Activated CD8-positive, alpha-beta memory T cell treated with anti-CD3 and anti-CD28 coated beads for 36 hours (primary cell): ENCODE measurements around the gene SPNS1. TPM values are rescaled to one million over a fixed set of nuclear protein-coding genes. Genes with fewer than 3 reads are reported as not detected.
"Not testable (repeated sequence)": the region's sequence is repeated elsewhere in the genome, so short reads cannot be mapped to it uniquely, and the experiment has no call there.

ENCODE experiments used
- CTCF ChIA-PET: fragments of 350-600 bp; sonication (Branson Sonifier 250); formaldehyde crosslinking; loops from one replicate; lab custom pipeline; 2021; ENCODE audit warnings: antibody characterized with exemption; lab: Charles Lee
- POLR2A ChIA-PET: fragments of 350-600 bp; sonication (Branson Sonifier 250); formaldehyde crosslinking; loops from one replicate; lab custom pipeline; 2021; ENCODE audit warnings: antibody characterized with exemption; lab: Charles Lee
- total RNA-seq, 2 experiments: library from RNA; stranded (reverse); gene quantifications; one replicate each; pipeline ENCODE4 v1.2.3, GENCODE V29; 2021

SPNS1 gene
- total RNA-seq: 10 to 100 TPM; 28.5 to 29.0 TPM

DNA sequence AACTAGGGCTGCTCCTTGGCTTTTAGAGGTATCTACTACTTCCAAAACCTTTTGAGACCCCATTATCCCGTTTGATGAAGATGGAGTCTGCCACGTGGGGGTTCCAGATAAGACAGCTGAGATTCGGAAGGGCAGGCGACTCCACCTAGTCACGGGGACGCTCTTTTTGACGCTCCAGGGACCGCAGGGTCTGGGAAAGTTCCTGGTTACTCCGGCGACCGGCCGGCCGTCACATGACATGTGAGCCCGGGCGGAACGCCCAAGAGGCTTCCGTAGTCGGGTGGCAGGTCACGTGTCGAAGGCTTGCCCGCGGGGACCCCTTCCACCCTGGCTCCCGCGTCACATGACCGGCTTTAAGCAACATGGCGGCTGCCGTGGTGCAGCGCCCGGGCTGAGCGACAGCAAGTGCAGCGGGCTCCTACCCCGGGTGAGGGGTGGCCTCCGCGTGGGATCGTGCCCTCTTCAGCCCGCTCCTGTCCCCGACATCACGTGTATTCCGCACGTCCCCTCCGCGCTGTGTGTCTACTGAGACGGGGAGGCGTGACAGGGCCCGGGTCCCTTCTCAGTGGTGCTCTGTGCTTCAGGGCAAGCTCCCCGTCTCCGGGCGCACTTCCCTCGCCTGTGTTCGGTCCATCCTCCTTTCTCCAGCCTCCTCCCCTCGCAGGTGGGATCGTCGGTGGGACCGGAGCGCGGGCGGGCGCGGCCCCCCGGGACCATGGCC, at the start of gene SPNS1:
Gene SPNS1, plus strand, starts transcription at position 342 of the 721 bp plus-strand sequence. Its CDS starts 374 bp downstream, at position 716.
- CTCF ChIA-PET: interaction anchor here (1.6 to 3.4 kb wide), 6 partner anchors 8 to 46 kb away, joined by 5 to 18 read pairs (median 7); partner anchors contain the start of gene LAT
- POLR2A ChIA-PET: interaction anchor here (0.5 to 1.5 kb wide), 6 partner anchors 8 to 152 kb away, joined by 3 to 8 read pairs (median 5); partner anchors contain the start of genes ATXN2L and LAT

GRCh38 chr16:28925386-28926228, 49.0 kb upstream of the SPNS1 start:
- ChIA-PET CTCF (interaction anchor here (1.1 to 2.5 kb wide), 3 partner anchors 20 to 79 kb away, joined by 4 to 12 read pairs (median 8); partner anchors contain the start of gene TUFM), POLR2A (interaction anchor here (0.6 to 2.5 kb wide), 3 partner anchors 63 to 103 kb away, joined by 4 to 8 read pairs (median 7); partner anchors contain the start of genes ATXN2L and SH2B1)

DNA sequence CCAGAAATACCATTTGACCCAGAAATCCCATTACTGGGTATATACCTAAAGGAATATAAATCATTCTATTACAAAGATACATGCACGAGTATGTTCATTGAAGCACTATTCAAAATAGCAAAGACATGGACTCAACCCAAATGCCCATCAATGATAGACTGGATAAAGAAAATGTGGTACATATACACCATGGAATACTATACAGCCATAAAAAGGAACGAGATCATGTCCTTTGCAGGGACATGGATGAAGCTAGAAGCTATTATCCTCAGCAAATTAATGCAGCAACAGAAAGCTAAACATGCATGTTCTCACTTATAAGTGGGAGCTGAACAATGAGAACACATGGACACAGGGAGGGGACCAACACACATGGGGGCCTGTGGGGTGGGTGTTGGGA, 48.3 kb upstream of the SPNS1 start:
- ChIA-PET CTCF (interaction anchor here (0.8 to 1.8 kb wide), 2 partner anchors 19 to 36 kb away, joined by 3 to 8 read pairs; no protein-coding TSS in a partner anchor), POLR2A (interaction anchor here (0.6 to 2.5 kb wide), 2 partner anchors 86 to 103 kb away, joined by 4 to 7 read pairs; partner anchors contain the start of gene ATXN2L)

- ChIA-PET CTCF (no interaction called here), POLR2A (no interaction called here)
These were observed 46.8 kb upstream of the SPNS1 start for GRCh38 chr16:28927815-28928214.

GRCh38 chr16:28930203-28930602, 44.4 kb upstream of the SPNS1 start:
- ChIA-PET POLR2A (no interaction called here), CTCF (interaction anchor here (1.6 kb wide), 1 partner anchor 15 kb away, joined by 3 read pairs; no protein-coding TSS in a partner anchor)

GRCh38 chr16:28930652-28931051, 43.9 kb upstream of the SPNS1 start:
- POLR2A ChIA-PET: no interaction called here
- CTCF ChIA-PET: interaction anchor here (1.6 kb wide), 1 partner anchor 15 kb away, joined by 3 read pairs; no protein-coding TSS in a partner anchor

- CTCF ChIA-PET: interaction anchor here (0.7 to 1.6 kb wide), 2 partner anchors 14 to 110 kb away, joined by 3 read pairs; no protein-coding TSS in a partner anchor
- POLR2A ChIA-PET: no interaction called here
These were observed 42.8 kb upstream of the SPNS1 start, which contains the start of gene CD19 for GRCh38 chr16:28931801-28932225. CD19 (plus strand) TSS chr16:28931971; CDS start chr16:28932001, 30 bp downstream.

DNA sequence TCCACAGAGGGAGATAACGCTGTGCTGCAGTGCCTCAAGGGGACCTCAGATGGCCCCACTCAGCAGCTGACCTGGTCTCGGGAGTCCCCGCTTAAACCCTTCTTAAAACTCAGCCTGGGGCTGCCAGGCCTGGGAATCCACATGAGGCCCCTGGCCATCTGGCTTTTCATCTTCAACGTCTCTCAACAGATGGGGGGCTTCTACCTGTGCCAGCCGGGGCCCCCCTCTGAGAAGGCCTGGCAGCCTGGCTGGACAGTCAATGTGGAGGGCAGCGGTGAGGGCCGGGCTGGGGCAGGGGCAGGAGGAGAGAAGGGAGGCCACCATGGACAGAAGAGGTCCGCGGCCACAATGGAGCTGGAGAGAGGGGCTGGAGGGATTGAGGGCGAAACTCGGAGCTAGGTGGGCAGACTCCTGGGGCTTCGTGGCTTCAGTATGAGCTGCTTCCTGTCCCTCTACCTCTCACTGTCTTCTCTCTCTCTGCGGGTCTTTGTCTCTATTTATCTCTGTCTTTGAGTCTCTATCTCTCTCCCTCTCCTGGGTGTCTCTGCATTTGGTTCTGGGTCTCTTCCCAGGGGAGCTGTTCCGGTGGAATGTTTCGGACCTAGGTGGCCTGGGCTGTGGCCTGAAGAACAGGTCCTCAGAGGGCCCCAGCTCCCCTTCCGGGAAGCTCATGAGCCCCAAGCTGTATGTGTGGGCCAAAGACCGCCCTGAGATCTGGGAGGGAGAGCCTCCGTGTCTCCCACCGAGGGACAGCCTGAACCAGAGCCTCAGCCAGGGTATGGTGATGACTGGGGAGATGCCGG, 42.0 kb upstream of the SPNS1 start:
- POLR2A ChIA-PET: interaction anchor here (1.0 kb wide), 1 partner anchor 111 kb away, joined by 3 read pairs; no protein-coding TSS in a partner anchor
- CTCF ChIA-PET: interaction anchor here (1.2 kb wide), 1 partner anchor 13 kb away, joined by 9 read pairs; no protein-coding TSS in a partner anchor

GRCh38 chr16:28933171-28933570, 41.4 kb upstream of the SPNS1 start:
- ChIA-PET POLR2A (interaction anchor here (1.0 kb wide), 1 partner anchor 112 kb away, joined by 3 read pairs; no protein-coding TSS in a partner anchor), CTCF (interaction anchor here (1.2 kb wide), 1 partner anchor 12 kb away, joined by 9 read pairs; no protein-coding TSS in a partner anchor)

DNA sequence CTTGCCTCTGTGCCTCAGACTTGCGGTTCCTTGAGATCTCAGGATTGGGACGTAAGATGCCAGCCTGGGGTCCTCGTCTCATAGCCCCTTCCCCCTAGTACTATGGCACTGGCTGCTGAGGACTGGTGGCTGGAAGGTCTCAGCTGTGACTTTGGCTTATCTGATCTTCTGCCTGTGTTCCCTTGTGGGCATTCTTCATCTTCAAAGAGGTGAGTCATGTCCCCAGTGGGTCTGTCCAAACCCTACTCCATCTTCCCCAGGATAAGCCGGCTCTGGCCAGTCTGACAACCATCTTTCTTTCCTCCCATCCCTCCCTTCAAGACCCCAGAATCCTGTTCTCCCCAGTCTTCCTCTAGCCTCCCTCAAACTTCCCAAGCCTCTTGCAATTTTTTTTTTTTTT, 39.2 kb upstream of the SPNS1 start:
- CTCF ChIA-PET: no interaction called here
- POLR2A ChIA-PET: no interaction called here

DNA sequence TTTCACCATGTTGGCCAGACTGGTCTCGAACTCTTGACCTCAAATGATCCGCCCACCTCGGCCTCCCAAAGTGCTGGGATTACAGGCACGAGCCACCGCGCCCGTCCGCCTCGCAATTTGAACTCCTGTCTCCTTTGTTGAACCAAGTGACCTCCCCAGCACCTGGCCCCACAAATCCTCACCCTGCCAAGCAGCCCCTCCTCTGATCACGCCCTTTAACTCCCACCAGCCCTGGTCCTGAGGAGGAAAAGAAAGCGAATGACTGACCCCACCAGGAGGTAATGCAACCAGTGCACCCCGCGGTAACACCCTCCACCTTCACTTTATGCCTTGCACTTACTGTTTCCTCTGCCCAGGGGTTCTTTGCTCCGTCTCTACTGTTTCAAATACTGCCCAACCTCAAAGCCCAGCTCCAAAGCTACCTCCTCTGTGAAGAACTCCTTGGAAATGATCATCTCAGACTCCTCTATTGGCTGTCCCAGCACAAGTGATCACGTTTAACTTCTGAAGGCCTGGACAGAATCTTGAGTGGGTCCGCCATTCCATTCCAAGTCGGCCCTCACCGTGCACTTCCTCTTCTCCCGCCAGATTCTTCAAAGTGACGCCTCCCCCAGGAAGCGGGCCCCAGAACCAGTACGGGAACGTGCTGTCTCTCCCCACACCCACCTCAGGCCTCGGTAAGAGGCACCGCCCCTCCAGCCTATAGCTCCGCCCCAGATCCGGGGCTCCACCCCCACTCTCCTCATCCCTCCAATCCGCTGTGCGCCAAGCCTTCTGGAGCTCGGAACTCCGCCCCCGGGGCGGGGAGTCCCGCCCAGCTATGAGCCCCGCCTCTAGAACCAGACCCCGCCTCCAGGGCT, 38.4 kb upstream of the SPNS1 start:
- POLR2A ChIA-PET: interaction anchor here (0.7 kb wide), 1 partner anchor 114 kb away, joined by 5 read pairs; the partner anchor contains the start of gene ATXN2L
- CTCF ChIA-PET: interaction anchor here (1.3 kb wide), 1 partner anchor 9 kb away, joined by 5 read pairs; no protein-coding TSS in a partner anchor

- POLR2A ChIA-PET: interaction anchor here (0.7 kb wide), 1 partner anchor 114 kb away, joined by 5 read pairs; the partner anchor contains the start of gene ATXN2L
- CTCF ChIA-PET: interaction anchor here (1.3 kb wide), 1 partner anchor 9 kb away, joined by 5 read pairs; no protein-coding TSS in a partner anchor
These were observed 37.8 kb upstream of the SPNS1 start for GRCh38 chr16:28936784-28937155.

DNA sequence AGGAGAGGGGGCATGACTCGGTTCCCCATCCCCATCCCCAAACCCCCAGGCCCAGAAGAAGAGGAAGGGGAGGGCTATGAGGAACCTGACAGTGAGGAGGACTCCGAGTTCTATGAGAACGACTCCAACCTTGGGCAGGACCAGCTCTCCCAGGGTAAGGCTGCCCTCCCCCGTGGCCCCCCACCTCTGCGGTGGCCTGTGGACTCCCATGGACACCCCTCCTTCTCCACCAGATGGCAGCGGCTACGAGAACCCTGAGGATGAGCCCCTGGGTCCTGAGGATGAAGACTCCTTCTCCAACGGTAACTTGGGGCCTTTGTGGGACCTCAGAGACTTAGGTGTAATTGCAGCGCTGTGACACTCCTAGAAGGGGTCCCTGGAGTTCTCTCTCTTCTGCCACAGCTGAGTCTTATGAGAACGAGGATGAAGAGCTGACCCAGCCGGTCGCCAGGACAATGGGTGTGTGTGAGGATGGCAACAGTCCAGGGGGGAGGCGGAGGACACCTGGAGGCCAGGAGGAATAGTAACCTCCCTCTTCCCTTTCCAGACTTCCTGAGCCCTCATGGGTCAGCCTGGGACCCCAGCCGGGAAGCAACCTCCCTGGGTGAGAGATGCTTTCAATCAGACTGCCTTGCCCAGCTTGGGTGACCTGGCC, 37.2 kb upstream of the SPNS1 start:
- ChIA-PET CTCF (no interaction called here), POLR2A (no interaction called here)

DNA sequence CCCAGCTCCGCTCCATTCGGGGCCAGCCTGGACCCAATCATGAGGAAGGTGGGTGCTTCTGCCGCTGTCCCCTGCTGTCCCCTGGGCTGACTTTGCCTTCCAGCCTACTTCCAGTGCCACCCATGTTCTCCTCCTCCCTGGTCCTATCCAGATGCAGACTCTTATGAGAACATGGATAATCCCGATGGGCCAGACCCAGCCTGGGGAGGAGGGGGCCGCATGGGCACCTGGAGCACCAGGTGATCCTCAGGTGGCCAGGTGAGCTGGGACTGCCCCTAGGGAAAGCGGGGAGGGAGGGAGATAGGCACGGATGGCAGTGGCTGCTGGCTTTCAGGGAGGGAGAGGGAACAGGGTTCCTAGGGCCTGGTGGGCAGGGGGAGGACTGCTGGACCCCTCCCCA, 35.9 kb upstream of the SPNS1 start:
- CTCF ChIA-PET: interaction anchor here (0.8 kb wide), 1 partner anchor 15 kb away, joined by 3 read pairs; no protein-coding TSS in a partner anchor
- POLR2A ChIA-PET: no interaction called here

DNA sequence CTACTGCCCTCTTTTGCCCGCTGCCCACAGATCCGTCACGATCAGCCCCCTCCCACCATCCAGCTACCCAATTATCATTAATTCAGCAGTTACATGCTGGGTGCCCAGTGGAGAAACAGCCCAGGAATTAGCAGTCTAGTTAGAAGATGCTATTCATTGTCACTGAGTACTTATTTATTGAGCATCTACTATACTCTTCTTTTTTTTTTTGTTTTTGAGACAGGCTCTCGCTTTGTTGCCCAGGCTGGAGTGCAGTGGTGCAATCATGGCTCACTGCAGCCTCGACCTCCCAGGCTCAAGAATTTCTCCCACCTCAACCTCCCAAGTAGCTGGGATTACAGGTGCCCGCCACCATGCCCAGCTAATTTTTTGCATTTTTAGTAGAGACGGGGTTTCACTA, 34.8 kb upstream of the SPNS1 start:
- CTCF ChIA-PET, POLR2A ChIA-PET: not testable (repeated sequence)

- POLR2A ChIA-PET: no interaction called here
- CTCF ChIA-PET: interaction anchor here (1.5 kb wide), 1 partner anchor 122 kb away, joined by 3 read pairs; no protein-coding TSS in a partner anchor
These were observed 31.3 kb upstream of the SPNS1 start for GRCh38 chr16:28943281-28943680.
